Astrocyte of the spinal cord (primary cell): ENCODE measurements around the gene CIB2.

Experiments used
- DNase-seq: peaks from one replicate; pipeline ENCODE4 v3.0.0; 2011; ENCODE audit warnings: low read depth, low spot score
- H3K4me3 ChIP-seq: 2 replicates; pipeline ENCODE4 v1.5.1; 2011; ENCODE audit warnings: low read depth, mild to moderate bottlenecking, low read length, moderate library complexity
- in situ Hi-C: cut with HindIII; loops from 2 replicates; pipeline ENCODE4 v1.10.0; 2017; ENCODE audit warnings: low sequenced_read_pairs
- TF ChIP-seq, protein P1 (sequence below): IDR thresholded peaks from 2 replicates; pipeline ENCODE4 v1.5.1; 2012; ENCODE audit warnings: low read depth, mild to moderate bottlenecking, low read length, inconsistent platforms

Gene CIB2

GRCh38 chr15:78085928-78086327 is 45.3 kb downstream of the CIB2 start:
- TF ChIP-seq, protein P1, sequence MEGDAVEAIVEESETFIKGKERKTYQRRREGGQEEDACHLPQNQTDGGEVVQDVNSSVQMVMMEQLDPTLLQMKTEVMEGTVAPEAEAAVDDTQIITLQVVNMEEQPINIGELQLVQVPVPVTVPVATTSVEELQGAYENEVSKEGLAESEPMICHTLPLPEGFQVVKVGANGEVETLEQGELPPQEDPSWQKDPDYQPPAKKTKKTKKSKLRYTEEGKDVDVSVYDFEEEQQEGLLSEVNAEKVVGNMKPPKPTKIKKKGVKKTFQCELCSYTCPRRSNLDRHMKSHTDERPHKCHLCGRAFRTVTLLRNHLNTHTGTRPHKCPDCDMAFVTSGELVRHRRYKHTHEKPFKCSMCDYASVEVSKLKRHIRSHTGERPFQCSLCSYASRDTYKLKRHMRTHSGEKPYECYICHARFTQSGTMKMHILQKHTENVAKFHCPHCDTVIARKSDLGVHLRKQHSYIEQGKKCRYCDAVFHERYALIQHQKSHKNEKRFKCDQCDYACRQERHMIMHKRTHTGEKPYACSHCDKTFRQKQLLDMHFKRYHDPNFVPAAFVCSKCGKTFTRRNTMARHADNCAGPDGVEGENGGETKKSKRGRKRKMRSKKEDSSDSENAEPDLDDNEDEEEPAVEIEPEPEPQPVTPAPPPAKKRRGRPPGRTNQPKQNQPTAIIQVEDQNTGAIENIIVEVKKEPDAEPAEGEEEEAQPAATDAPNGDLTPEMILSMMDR: no peak
- H3K4me3 ChIP-seq: no peak overlapping the region
- DNase-seq: peak; percentile 41
- in situ Hi-C loops: no loop called here

DNA sequence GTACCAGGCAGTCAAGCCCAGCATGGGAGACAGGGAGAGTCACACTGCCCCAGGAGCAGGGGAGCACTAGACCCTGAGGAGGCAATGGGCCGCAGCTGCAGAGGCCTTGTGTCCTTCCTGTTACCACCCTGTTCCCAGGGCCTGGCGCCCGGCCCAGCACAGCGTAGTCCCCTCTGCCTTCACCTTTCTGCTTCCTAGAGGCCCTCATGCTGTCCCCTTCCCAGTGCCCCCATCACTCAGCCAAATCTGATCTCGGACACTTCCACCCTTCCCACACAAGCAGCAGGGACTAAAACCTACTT is 46.8 kb downstream of the CIB2 start:
- TF ChIP-seq, protein P1: no peak
- in situ Hi-C loops: no loop called here
- H3K4me3 ChIP-seq: no peak overlapping the region
- no peak for DNase-seq

- H3K4me3 ChIP-seq: no peak overlapping the region
- no peak for DNase-seq
- in situ Hi-C loops: no loop called here
- TF ChIP-seq, protein P1: no peak
Observed at GRCh38 chr15:78083687-78084448, 47.4 kb downstream of the CIB2 start.

- H3K4me3 ChIP-seq: no peak overlapping the region
- TF ChIP-seq, protein P1: no peak
- in situ Hi-C loops: no loop called here
- no peak for DNase-seq
Observed at GRCh38 chr15:78083186-78083585, 48.1 kb downstream of the CIB2 start.

- in situ Hi-C loops: no loop called here
- H3K4me3 ChIP-seq: no peak overlapping the region
- DNase-seq: no peak
- TF ChIP-seq, protein P1: no peak
Observed at GRCh38 chr15:78082743-78083110, 48.5 kb downstream of the CIB2 start.

DNA sequence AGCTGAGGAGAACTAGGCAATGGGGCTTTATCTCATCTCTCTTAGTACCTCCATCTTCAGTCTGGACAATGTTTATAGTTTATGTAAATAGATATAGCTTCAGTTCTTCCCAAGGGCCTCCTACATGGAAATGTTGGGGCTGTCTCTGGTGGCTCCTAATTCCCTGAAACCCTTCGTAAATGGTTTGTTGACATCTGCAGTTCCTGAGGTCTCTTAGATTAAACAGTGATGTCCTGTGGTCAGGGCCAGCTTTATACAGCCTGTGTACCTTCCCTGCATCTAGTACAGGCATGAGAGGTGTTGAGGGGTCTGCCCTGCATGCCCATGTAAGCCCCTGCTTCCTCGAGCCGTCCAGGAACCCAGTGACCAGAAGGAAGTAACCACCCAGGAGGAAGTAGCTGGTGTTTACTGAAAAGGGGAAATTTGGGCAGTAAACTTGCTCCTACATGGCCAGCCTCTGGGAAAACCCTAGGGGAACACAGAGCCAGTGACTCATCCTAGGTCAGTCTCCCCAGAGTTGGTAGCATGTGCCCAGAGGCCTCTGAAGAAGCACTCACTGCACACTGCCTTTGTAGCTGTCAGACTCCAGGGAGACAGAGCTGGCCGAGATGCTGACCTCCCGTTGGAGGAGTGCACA is 49.0 kb downstream of the CIB2 start:
- in situ Hi-C loops: no loop called here
- no peak for DNase-seq
- no peak overlapping the region for H3K4me3 ChIP-seq
- TF ChIP-seq, protein P1: no peak
